Bone marrow (tissue), 2 donors: ENCODE results near the gene CYB5R2.

Experiments used
- DNase-seq, 2 donors: peaks; one replicate each; lab custom pipeline; 2025; lab: John Stamatoyannopoulos, UW

The CYB5R2 gene

DNA sequence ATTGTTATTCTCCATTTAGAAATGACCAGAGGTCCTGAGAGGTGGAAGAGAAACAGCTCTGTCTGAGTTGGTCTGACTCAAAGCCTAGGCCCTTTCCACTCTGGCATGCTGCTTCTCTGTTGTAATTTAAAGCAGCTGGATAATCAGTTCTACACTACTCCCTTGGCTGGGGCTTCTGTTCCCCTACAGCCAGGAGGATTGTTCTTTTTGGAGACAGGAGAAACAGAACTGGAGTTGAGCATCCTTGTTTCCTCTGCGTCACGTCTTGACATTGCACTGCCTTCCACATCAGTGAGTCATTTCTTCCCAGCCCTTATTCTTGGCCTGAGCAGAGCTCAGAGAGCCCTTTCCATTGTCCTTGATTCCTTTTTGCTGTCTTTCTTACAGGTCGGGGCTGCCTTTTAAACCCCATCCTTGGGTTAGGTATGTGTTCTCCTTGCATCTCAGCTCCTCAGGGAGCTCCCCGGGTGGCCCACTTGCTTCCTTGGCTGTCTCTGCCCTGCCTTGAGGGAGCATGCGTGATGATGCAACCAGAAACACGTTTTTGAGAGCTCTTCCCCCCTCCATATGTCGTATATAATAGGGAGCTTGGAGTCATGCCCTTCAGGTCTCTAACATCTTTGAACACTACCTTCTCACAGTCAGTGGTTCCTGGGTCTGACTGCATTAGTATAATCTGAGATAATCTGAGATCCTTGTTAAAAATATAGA, 35.7 kb downstream of the CYB5R2 start:
- no peak for DNase-seq

DNA sequence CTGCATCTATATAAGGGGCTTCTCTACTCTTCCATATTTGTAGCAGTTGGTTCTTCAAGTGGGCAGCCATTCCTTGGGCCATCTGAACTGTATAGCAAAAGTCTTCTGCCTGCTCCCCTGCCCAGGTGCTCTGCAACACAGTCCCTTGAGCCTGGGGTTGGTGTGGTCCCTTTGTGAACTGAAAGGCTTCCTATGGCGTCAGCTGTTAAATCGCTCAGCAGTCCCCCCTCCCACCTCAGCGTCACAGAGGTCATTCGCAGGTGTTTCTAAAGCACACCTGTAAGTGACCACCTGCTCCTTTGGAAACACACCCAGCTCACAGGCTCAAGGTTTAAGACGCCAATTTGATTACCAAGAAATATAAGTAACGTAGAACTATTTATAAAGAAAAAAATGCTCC, 37.0 kb downstream of the CYB5R2 start:
- DNase-seq, result no peak

DNA sequence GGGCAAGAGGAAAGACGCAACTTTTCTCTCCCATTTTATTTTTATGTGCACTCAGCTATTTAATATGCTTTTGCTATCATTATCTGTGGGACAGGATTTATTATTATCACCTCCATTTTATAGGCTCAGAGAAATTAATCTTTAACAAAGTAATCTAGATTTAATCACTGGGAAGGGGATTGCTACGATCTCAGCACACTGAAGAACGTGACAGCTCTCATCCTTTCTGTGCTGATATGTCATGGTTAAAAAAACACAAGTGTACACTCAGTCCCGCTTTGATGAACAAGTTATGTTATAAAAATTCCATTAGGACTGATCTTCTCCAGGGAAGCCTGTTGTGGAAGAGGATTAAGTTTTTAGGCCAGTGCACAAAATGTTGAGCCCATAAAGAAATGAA, 37.6 kb downstream of the CYB5R2 start:
- DNase-seq, result no peak

DNA sequence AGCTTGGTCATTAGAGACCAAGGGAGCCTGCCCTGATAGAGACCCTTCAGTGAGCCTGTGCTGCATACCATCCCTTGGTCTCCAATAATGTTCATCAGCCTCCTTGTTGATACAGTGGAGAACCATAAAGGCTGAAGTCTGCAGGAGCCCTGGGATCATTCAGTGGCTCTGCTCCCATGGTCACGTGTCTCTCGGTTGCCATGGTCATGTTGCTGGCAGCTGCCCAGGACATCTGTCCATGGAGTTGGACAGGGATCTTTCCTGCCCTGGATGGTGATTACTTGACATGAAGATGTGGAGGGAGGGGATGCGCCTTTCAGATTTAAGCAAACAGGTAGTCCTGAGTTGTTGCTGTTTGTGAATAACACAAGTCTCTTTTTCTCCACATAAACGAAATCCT, 38.2 kb downstream of the CYB5R2 start:
- DNase-seq, result no peak

DNA sequence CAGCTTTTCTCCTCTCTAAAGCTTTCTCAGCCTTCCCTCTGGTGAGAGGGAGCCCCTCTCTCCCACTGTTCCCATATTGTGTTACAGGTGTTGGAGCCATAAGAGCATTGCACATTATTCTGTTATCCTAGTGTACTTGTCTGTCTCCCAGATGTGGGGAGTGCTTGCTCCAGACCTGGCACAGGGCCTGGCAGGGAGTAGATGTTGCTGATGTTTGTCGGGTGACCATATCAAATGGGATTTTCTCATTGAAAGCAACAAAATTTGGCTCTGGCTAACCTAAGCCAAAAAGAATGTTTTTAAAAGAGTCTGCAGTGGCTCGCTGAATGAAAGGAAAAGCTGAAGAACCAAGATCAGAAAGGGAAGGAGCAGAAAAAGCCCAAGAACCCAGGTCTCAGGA, 41.1 kb downstream of the CYB5R2 start:
- no peak for DNase-seq

DNA sequence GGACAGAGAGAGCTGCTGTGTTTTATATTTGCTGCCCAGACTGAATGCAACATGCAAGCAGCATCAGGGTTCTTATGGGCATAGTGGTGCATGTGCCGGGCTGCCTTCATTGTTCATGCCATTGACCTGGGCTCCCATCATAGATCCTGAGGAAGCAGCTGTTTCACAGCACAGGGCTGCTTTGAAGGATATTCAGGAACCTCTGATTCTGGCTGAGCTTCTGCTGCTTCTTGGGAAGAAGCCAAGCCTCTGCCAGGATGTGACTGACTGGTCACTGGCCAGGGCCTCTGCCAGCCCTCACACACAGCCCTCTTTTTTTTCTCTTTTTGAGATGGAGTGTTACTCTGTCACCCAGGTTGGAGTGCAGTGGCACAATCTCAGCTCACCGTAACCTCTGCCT, 43.3 kb downstream of the CYB5R2 start:
- no peak for DNase-seq

- DNase-seq, result no peak
Measured at GRCh38 chr11:7628660-7629059, 44.6 kb downstream of the CYB5R2 start.

GRCh38 chr11:7622721-7623120, 50.6 kb downstream of the CYB5R2 start:
- no peak for DNase-seq

DNA sequence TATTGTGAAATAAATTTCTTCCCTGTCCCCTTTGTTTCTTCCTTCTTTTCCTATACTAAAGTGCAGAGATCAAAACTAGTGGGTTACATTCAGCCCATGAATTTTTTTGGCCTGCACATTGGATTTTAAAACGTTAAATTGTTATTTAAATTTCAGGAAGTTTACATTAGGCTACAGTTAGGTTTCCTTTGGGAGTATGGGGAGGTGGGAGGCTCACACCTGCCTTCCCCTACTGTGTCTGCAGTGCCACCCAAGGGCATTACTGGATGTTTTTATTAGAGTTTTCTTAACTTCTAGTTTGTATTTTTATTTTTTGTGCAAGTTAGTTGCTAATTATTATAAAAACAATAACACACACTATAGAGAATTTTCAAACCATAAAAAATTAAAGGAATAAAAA, 51.7 kb downstream of the CYB5R2 start:
- DNase-seq, result no peak

DNA sequence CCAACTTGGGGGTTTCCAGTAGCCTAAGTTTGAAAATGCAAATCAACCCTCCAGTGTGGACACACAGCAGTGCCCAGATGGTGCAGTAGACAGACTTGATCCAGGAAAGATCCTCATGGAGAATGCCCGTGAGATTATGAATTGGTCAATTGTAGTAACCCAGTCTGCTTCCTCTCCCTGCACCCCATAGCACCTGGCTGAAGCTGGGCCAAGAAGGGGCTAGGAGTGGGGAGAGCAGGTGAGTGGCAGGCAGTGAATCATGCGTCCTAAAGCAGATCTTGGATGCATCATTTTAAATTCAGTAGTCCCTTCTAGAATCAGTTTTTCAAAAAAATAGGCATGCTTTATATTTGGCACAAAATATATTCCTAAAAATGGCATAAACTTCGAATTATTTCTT, 52.2 kb downstream of the CYB5R2 start:
- no peak for DNase-seq

- DNase-seq, result no peak
Measured at GRCh38 chr11:7619322-7619721, 54.0 kb downstream of the CYB5R2 start.

DNA sequence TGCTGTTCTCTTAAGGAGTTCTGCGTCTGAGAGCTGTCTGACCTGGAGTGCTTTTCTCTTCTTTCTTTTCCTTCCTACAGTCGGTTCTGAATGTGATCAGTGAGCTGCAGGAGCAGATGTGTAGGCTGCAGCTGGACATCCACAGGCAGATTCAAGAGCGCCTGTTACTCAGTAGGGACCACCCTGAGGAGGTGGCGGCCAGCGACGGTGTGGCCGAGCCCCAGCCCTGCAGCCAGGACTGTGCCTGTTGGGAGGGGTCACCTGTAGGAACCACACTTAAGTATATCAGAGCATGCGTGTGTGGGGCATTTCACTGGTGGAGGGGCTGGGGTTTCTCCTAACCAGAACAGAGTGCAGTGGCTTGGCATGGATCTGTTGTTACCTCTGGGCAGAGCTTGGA, 56.3 kb downstream of the CYB5R2 start:
- no peak for DNase-seq
